DND-41 (cell line): ENCODE data around the gene MYRIP.

Experiments used
- ATAC-seq: fragments of 200-7000 bp; cut with Tn5 transposase; 3 replicates; pipeline ENCODE4 v1.9.1; 2021; ENCODE audit warnings: low read depth; ENCODE audit not compliant: insufficient read depth
- DNase-seq: peaks from one replicate; pipeline ENCODE4 v3.0.0-alpha.2; 2020
- H2AFZ ChIP-seq: 2 replicates; pipeline ENCODE4 v1.6.0; 2012; ENCODE audit warnings: low read depth, low read length
- H3K27ac ChIP-seq: 2 replicates; pipeline ENCODE4 v1.5.1; 2012; ENCODE audit warnings: low read length, inconsistent platforms
- H3K27me3 ChIP-seq: fragments of 200-600 bp; sonication (generic); 2 replicates; pipeline ENCODE4 v1.6.0; 2012; ENCODE audit warnings: low read length, mild to moderate bottlenecking, inconsistent platforms; ENCODE audit not compliant: insufficient read depth, poor library complexity
- H3K36me3 ChIP-seq: 2 replicates; pipeline ENCODE4 v1.5.1; 2012; ENCODE audit warnings: low read length, inconsistent platforms; ENCODE audit not compliant: insufficient read depth
- H3K4me1 ChIP-seq: 2 replicates; pipeline ENCODE4 v1.5.1; 2012; ENCODE audit warnings: mild to moderate bottlenecking, low read length; ENCODE audit not compliant: insufficient read depth
- H3K4me2 ChIP-seq: 2 replicates; pipeline ENCODE4 v1.6.0; 2012; ENCODE audit warnings: mild to moderate bottlenecking, moderate library complexity, low read length, inconsistent platforms; ENCODE audit not compliant: insufficient read depth
- H3K4me3 ChIP-seq, 2 experiments: fragments of 200-600 bp in 1 of 2; shearing (Covaris generic) in 1 of 2; 2 replicates each; pipeline ENCODE4 v1.5.1; 2012 to 2016; ENCODE audit warnings: inconsistent platforms in 2 of 2, low read length in 2 of 2, mild to moderate bottlenecking in 2 of 2, low read depth in 1 of 2, moderate library complexity in 1 of 2
- H3K79me2 ChIP-seq: 2 replicates; pipeline ENCODE4 v1.6.0; 2012; ENCODE audit warnings: low read length, inconsistent platforms; ENCODE audit not compliant: insufficient read depth
- H3K9ac ChIP-seq: 2 replicates; pipeline ENCODE4 v1.6.0; 2012; ENCODE audit warnings: low read depth, mild to moderate bottlenecking, inconsistent platforms, low read length, moderate library complexity
- H3K9me3 ChIP-seq: 2 replicates; pipeline ENCODE4 v1.5.1; 2012; ENCODE audit warnings: low read length, moderate library complexity, mild to moderate bottlenecking, inconsistent platforms; ENCODE audit not compliant: insufficient read depth, severe bottlenecking
- H4K20me1 ChIP-seq: 2 replicates; pipeline ENCODE4 v1.6.0; 2012; ENCODE audit warnings: low read length; ENCODE audit not compliant: insufficient read depth
- EZH2 ChIP-seq: IDR thresholded peaks from 3 replicates; pipeline ENCODE4 v1.6.1; 2012; ENCODE audit warnings: borderline replicate concordance, low read depth, mild to moderate bottlenecking, moderate library complexity, low read length, inconsistent platforms; ENCODE audit not compliant: severe bottlenecking
- TF ChIP-seq, protein P1 (sequence below): IDR thresholded peaks from 2 replicates; pipeline ENCODE4 v1.5.1; 2012; ENCODE audit warnings: borderline replicate concordance, low read length, moderate library complexity, mild to moderate bottlenecking; ENCODE audit not compliant: poor library complexity, severe bottlenecking; ENCODE audit errors: extremely low read depth

MYRIP gene

DNA sequence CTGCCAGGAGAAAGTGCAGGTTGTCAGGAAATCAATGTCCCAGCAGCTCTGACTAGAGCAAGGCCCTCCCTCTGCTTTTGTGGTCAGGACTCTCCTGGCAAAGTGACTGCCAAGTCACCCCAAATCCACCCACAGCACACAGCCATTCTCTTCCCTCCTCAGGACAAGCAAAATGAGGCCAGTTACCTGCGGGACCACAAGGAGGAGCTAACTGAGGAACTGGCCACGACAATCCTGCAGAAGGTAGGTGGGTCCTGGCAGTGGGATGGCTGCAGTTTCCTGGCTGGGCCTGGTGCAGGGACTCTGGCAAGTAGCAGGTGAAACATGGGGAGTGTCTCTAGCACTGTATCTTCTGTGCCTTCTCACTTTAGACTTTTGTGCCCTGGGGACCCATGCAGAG lies 357.6 kb downstream of the MYRIP start:
- TF ChIP-seq, protein P1, sequence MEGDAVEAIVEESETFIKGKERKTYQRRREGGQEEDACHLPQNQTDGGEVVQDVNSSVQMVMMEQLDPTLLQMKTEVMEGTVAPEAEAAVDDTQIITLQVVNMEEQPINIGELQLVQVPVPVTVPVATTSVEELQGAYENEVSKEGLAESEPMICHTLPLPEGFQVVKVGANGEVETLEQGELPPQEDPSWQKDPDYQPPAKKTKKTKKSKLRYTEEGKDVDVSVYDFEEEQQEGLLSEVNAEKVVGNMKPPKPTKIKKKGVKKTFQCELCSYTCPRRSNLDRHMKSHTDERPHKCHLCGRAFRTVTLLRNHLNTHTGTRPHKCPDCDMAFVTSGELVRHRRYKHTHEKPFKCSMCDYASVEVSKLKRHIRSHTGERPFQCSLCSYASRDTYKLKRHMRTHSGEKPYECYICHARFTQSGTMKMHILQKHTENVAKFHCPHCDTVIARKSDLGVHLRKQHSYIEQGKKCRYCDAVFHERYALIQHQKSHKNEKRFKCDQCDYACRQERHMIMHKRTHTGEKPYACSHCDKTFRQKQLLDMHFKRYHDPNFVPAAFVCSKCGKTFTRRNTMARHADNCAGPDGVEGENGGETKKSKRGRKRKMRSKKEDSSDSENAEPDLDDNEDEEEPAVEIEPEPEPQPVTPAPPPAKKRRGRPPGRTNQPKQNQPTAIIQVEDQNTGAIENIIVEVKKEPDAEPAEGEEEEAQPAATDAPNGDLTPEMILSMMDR, result no peak
- no peak for TF ChIP-seq EZH2
- Histone ChIP-seq H3K79me2 (no peaks in the 10 kb centered on the region), H3K27me3 (peaks cover 6% of the 10 kb centered on the region), H2AFZ (no peak overlapping the region), H3K9me3 (no peaks in the 10 kb centered on the region), H3K27ac (no peak overlapping the region), H3K4me1 (no peaks in the 10 kb centered on the region), H3K4me3 (no peak overlapping the region), H3K36me3 (no peaks in the 10 kb centered on the region), H3K4me2 (no peak overlapping the region), H4K20me1 (no peaks in the 10 kb centered on the region; the same call in none of the 2 replicates), H3K9ac (no peak overlapping the region)
- no peak for ATAC-seq
- DNase-seq, result no peak

DNA sequence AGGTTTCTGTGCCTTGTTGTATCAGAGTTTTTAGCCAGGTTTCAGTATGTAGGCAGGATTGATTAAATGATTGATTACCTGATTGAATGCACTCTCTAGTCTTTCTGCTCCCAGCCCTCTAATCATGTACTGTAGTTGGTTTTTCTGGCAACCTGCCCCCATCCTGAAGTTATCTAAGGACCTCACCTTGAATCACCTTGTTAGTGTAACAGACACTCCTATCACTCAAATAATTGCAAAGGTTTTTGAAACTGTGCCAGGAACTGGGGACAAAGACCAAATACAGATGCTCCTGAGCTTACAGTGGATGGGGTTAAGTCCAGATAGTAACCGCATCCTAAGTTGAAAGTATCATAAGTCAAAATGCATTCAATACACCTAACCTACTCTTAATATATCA lies 358.5 kb downstream of the MYRIP start:
- Histone ChIP-seq H3K4me3 (no peak overlapping the region), H3K79me2 (no peaks in the 10 kb centered on the region)

GRCh38 chr3:40169983-40170382 lies 360.6 kb downstream of the MYRIP start:
- Histone ChIP-seq H3K4me2 (no peak overlapping the region), H3K9ac (no peak overlapping the region)

More for the DNA sequence above, 358.5 kb downstream of the MYRIP start:
- Histone ChIP-seq H3K9me3 (no peaks in the 10 kb centered on the region), H3K9ac (no peak overlapping the region), H3K27me3 (peaks cover 6% of the 10 kb centered on the region), H3K4me1 (no peaks in the 10 kb centered on the region), H2AFZ (no peak overlapping the region), H4K20me1 (no peaks in the 10 kb centered on the region; the same call in none of the 2 replicates), H3K36me3 (no peaks in the 10 kb centered on the region), H3K27ac (no peak overlapping the region), H3K4me2 (no peak overlapping the region)
- ATAC-seq, result no peak
- TF ChIP-seq EZH2, result no peak
- TF ChIP-seq, protein P1, result no peak
- DNase-seq, result no peak

More at GRCh38 chr3:40169983-40170382, 360.6 kb downstream of the MYRIP start:
- H3K4me1 ChIP-seq, result no peaks in the 10 kb centered on the region
- no peaks in the 10 kb centered on the region; the same call in none of the 2 replicates for H4K20me1 ChIP-seq
- TF ChIP-seq, protein P1, result no peak
- no peak for TF ChIP-seq EZH2
- H3K9me3 ChIP-seq, result no peaks in the 10 kb centered on the region
- H3K27me3 ChIP-seq, result peaks cover 10% of the 10 kb centered on the region
- DNase-seq, result no peak
- no peak overlapping the region for H3K4me3 ChIP-seq
- H2AFZ ChIP-seq, result no peak overlapping the region
- H3K79me2 ChIP-seq, result no peaks in the 10 kb centered on the region
- H3K36me3 ChIP-seq, result no peaks in the 10 kb centered on the region
- H3K27ac ChIP-seq, result no peak overlapping the region
- no peak for ATAC-seq
